HuH-7.5 (cell line): ENCODE data around the gene NEDD4L.

Source experiments
- DNase-seq: peaks from one replicate; pipeline ENCODE4 v3.0.0; 2011; ENCODE audit warnings: low spot score

The NEDD4L gene

DNA sequence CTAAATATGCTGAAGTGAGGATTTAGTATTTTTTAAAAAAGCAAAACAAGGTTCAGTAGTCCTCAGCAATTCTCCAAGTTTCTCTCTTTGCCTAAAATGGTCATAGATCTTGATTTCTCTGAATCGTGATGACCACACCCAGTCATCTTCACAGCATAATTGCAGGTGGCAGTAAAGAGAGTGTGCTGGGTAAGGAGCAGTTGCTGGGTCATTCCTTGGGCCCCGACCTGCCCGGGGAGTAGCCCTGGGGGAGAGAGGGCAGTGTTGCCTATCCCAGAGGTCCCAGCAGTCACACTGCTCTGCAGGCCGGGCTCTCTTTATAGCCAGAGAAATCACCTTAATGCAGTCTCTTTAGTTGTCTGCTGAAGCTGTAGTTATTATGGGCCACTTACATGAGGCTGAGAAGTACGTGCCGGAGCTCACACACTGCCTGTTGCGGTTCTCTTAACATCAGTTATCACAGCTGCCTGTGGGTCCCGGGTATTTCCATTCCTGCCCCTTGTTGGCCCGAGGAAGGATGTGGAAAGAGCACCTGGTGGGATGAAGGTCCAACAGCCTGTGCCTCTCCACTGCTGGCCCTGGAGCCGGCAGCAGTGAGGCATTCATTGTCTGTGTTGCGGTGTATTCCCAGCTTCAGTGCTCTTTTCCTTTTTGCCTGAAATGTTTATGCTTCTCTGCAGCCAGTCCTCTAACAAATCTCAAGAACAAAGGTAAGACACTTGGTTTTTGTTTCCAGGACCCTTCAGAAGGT lies 354.8 kb downstream of the NEDD4L start:
- no peak for DNase-seq

DNA sequence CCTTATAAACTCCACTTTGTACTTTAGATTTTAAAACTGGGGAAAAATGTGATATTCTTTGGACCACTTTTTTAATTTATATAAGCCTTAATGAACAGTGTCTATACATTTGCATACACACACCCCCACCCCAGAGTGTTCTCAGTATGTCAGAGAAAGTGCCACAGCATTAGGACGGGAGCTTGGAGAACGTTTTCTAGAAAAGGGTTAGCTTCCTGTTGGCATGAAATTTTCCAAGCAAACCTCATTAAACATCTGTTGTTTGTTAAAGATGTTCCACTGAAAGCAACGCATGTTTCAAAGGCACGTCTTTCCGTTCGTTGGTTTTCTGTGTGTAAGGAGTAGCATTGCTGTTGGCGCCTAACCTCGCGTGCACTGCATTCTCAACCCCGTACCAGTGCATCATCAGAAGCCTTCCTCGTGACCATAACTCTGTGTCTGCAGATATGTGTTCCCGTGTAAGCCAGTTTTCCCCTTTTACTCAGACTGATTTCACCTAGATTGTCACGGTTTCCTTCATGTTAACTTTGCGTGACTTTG lies 356.4 kb downstream of the NEDD4L start:
- DNase-seq: no peak

GRCh38 chr18:58401191-58401590 lies 357.2 kb downstream of the NEDD4L start:
- no peak for DNase-seq

GRCh38 chr18:58402247-58402646 lies 358.2 kb downstream of the NEDD4L start:
- DNase-seq: no peak

GRCh38 chr18:58402951-58403702 lies 359.1 kb downstream of the NEDD4L start:
- DNase-seq: no peak

DNA sequence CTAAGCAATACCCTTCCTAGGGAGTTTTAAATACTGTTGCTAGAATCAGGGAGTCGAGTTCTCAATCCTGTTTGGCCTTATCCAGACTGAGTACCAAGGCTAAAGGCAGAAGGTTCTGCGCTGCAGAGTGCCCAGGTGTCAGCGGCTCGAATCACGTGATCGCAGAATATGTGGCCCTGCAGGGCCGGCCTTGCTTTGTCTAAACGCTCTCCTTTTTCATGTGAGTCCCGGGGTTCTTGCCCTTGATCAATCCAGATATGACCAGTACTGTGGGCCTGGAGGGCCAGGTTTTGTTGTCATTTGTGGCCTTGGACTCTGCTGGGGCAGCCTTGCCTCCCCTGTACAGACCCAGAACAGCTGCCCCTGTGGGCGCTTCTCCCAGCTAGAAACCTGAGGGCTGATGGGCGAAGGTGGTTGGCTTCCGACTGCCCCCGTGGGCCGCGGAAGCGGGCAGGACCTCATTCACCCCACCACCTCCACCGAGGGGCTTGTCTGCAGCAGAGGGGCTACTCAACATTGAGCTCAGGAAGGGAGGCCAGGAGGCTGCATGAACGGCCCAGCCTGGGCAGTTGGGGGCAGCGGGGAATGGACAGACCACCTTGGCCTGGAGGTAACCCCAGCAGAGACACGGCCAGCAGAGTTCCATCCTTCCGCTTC lies 359.9 kb downstream of the NEDD4L start:
- no peak for DNase-seq

DNA sequence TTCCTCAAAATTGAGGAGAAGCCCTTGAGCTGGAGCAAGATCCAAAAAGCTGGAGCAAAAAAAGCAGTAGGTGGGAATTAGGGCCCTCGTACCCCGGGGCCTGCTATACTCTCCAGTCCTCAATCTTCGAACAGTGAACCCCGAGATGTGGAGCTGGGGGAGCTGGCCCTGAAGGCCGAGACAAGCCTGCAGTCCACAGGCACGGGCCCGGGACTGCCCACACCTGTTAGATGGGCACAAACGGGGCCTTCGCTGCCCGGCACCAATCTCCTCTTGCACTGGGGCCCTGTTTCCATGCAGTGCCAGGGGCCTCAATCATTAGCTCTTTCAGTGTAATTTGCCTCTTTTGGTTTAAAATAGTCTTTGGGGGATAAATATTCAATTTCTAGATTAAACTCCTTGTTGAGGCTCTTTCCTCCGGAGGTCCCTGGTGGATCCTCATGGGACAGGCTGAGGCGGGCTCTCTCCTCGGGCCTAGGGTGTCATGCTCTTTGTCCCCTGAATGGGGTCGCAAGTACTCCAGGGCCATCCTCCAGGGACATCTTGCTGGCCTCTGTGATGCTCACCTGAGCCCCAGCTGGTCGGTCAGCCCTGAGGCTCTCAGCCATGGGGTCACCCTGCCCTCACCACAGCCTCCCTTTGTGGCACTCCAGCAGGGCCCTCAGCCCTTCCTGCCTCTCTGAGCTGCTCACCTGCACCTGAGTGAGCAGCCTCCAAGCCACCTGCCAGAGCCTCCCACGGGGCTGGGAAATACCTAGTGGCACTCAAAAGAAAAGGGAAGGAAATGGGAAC lies 361.3 kb downstream of the NEDD4L start:
- no peak for DNase-seq

DNA sequence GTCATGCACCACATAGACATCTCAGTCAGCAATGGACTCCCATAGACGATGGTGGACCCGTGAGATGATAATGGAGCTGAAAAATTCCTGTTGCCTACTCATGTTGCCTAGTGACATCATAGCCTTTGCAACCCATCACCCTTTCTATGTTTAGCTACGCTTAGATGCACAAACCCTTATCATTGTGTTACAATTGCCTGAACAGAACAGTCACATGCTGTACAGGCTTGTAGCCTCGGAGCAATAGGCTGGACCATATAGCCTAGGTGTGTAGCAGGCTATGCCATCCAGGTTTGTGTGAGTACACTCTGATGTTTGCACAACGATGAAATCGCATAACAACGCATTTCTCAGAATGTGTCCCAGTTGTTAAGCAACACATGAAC lies 363.2 kb downstream of the NEDD4L start:
- no peak for DNase-seq

- DNase-seq: peak; percentile 80
Observed at GRCh38 chr18:58407649-58408407, 363.8 kb downstream of the NEDD4L start.

DNA sequence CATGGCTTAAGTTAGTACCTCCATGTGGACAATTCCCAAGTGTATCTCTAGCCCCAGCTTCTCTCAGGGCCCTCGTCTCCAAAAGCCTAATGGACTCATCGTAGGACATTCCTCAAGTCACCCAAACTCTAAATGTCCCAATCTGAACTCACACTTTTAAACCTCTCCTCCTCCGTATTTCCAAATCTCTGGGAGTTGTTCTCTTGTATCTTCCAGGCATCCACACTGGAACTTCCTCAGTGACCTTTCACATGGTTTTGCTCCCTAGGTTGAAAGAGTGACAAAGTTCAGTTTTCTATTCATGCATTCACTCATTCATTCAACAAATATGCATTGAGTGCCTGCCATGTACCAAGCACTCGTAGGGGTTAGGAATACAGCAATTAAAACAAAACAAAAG lies 364.6 kb downstream of the NEDD4L start:
- no peak for DNase-seq

DNA sequence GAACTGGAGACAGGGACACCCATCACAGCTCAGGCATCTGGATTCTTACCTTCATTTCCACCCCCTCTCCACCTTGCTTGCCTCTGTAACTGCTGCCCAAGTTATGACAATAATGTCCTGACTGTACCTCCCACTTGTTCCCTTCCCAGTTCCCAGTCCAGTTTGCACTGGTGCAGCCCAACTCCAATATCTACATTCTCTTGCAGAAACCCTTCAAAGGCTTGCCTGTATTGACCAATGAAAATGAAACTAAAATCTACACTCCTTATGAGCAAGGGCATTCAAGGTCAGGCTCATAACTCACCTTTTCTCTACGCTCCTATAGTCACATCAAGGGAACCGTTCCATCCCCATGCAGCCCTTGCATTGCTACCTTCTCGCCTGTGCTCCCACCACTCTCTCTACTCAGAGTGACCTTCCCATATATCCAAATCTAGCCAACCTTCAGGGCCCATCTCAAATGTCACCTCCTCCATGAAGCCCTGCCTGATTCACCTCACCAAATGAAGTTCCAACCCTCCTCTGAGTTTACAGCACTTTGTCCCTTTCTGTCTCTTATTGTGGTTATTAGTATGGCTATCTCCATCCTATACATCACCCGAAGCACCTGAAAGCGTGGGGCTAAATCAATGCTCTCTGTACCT lies 365.9 kb downstream of the NEDD4L start:
- DNase-seq: no peak

DNA sequence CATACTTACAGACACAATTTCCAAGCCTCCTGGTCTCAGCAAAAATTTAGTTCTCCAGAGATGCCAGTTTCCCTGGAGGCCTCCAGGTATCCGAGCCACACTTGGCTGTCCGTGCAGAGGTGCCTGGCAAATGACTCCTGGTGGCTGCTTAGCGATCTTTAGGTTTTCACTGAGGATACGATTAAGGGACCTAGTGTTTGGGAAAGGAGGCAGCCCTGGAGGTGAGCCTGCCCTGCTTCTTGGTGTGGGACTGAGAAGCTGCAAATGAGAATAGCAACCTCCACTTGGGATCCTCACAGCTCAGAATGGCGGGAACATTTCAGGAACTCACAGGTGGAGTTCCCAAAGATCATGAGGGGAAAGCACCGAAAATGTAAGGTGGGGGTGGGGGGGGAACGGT lies 367.3 kb downstream of the NEDD4L start:
- no peak for DNase-seq

DNA sequence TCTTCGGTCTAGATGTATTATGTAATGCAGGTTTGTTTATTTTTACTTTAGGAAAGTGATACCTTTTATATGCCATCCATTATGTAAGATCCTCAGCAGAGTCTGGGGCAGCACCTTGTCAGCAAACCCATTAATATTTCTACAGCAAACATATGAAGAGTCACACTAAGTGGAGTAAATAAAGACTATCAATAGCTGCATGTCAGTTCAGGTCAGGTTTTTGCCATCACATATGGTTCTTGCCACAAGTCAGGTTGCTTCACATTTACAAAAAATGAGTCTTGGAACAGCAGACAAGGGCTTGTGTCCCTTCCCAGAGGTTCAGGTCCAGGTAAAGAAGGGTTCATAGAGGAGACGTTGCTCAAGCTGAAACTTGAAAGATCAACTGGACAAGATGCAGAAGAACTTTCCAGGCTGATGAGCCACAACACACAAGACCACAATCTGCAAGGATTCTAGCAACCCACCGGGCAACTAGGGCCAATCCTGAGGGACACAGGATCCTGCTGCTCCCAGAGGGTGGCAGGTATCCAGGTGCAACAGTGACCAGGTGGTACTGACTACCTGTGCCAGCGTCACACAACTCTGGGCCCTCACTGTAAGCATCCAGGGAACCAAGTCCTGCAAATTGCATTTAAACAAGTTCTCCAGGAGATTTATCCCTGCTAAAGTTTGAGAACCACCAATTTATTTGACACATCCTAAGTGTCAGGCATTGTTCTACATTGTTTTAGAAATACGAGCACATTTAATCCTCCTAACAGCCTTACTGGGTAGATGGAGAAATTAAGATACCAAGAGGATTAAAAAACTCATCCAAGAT lies 369.0 kb downstream of the NEDD4L start:
- DNase-seq: no peak

GRCh38 chr18:58413667-58414628 lies 369.9 kb downstream of the NEDD4L start:
- peak; percentile 68 for DNase-seq

GRCh38 chr18:58416014-58416703 lies 372.1 kb downstream of the NEDD4L start:
- no peak for DNase-seq

GRCh38 chr18:58416704-58417683 lies 373.0 kb downstream of the NEDD4L start:
- no peak for DNase-seq

DNA sequence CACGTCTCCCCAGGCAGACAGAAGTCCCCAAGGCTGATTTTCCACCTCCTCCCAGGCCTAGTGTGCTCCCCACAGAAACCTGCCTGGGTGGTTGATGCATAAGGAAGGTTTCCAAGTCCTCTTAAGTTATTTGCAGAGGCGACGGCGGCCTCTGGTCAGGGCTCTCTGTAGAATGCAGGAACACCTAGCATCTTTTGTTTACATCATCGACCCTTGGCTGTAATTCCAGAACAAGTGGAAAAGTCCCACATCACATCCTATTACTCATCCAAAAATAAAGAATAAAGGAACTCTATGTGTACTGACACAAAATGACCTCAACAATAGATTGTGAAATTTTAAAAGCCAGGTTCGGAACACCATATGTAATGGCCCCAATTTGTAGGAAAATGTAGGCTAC lies 373.7 kb downstream of the NEDD4L start:
- no peak for DNase-seq
